Skeletal muscle satellite cell (primary cell): ENCODE measurements around the gene BPIFB3.
"Not testable (repeated sequence)": the region's sequence is repeated elsewhere in the genome, so short reads cannot be mapped to it uniquely, and the experiment has no call there.

Experiments used
- H3K27me3 ChIP-seq: 2 replicates; pipeline ENCODE4 v1.7.0; 2013; ENCODE audit warnings: low read length; ENCODE audit not compliant: control insufficient read depth, insufficient read depth
- H3K36me3 ChIP-seq: 2 replicates; pipeline ENCODE4 v1.7.0; 2013; ENCODE audit warnings: mild to moderate bottlenecking, control low read depth, low read length; ENCODE audit not compliant: insufficient read depth
- H3K4me1 ChIP-seq: 2 replicates; pipeline ENCODE4 v1.7.0; 2013; ENCODE audit warnings: low read length; ENCODE audit not compliant: control insufficient read depth, insufficient read depth
- H3K4me2 ChIP-seq: 2 replicates; pipeline ENCODE4 v1.7.0; 2013; ENCODE audit warnings: mild to moderate bottlenecking, low read length
- H3K4me3 ChIP-seq: 2 replicates; pipeline ENCODE4 v1.7.0; 2013; ENCODE audit warnings: low read length
- H3K9ac ChIP-seq: 2 replicates; pipeline ENCODE4 v1.7.0; 2013; ENCODE audit warnings: mild to moderate bottlenecking, low read depth, low read length, moderate library complexity
- H3K9me3 ChIP-seq: replicated peaks from 2 replicates; pipeline ENCODE4 v1.7.0; 2013; ENCODE audit warnings: mild to moderate bottlenecking, control low read depth, low read length

BPIFB3 gene

GRCh38 chr20:33038243-33038642 is 15.5 kb upstream of the BPIFB3 start:
- no peaks in the 10 kb centered on the region for H3K9me3 ChIP-seq
- no peak overlapping the region for H3K4me3 ChIP-seq
- no peak overlapping the region for H3K4me2 ChIP-seq
- no peaks in the 10 kb centered on the region for H3K4me1 ChIP-seq
- H3K36me3 ChIP-seq: no peaks in the 10 kb centered on the region
- no peak overlapping the region for H3K9ac ChIP-seq
- H3K27me3 ChIP-seq: peaks cover 16% of the 10 kb centered on the region

- Histone ChIP-seq H3K4me1 (no peaks in the 10 kb centered on the region), H3K9ac (no peak overlapping the region), H3K4me2 (no peak overlapping the region), H3K4me3 (no peak overlapping the region), H3K9me3 (no peaks in the 10 kb centered on the region), H3K27me3 (peaks cover 10% of the 10 kb centered on the region), H3K36me3 (no peaks in the 10 kb centered on the region)
Observed at GRCh38 chr20:33042430-33042829, 11.3 kb upstream of the BPIFB3 start.

- H3K36me3 ChIP-seq: no peaks in the 10 kb centered on the region
- H3K4me1 ChIP-seq: no peaks in the 10 kb centered on the region
- peaks cover 5% of the 10 kb centered on the region for H3K27me3 ChIP-seq
- no peak overlapping the region for H3K4me3 ChIP-seq
- no peak overlapping the region for H3K4me2 ChIP-seq
- no peak overlapping the region for H3K9ac ChIP-seq
- no peaks in the 10 kb centered on the region for H3K9me3 ChIP-seq
Observed at GRCh38 chr20:33042983-33043730, 10.5 kb upstream of the BPIFB3 start.

DNA sequence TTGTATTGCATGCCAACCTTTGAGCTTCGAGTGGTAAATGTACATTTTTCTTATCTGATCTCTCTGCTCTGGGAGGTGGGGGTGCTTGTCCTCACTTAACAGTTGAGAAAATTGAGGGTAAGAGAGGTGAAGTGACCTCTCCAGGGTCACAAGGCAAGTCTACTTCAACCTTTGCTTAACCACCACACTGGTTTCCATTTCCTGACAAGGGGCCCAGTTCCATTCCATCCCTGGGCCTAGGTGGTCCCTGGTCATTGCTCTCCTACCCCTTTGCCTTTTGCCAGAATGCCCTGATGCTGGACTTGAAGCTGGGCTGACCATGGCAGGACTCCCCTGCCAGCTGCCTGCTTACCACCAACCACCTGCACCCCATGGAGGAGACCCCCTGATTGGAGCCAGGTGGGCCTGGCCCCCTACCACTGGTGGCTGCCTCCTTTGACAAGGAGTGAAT is 9.9 kb upstream of the BPIFB3 start:
- Histone ChIP-seq H3K4me1 (no peaks in the 10 kb centered on the region), H3K9me3 (no peaks in the 10 kb centered on the region), H3K36me3 (no peaks in the 10 kb centered on the region), H3K27me3 (peaks cover 5% of the 10 kb centered on the region), H3K9ac (no peak overlapping the region), H3K4me3 (no peak overlapping the region), H3K4me2 (no peak overlapping the region)

- H3K4me2 ChIP-seq, H3K4me1 ChIP-seq, H3K4me3 ChIP-seq, H3K36me3 ChIP-seq, H3K9ac ChIP-seq, H3K9me3 ChIP-seq, H3K27me3 ChIP-seq: not testable (repeated sequence)
Observed at GRCh38 chr20:33045129-33045721, 8.5 kb upstream of the BPIFB3 start.

GRCh38 chr20:33046412-33046811 is 7.3 kb upstream of the BPIFB3 start:
- H3K27me3 ChIP-seq: peaks cover 3% of the 10 kb centered on the region
- H3K4me2 ChIP-seq: no peak overlapping the region
- no peak overlapping the region for H3K9ac ChIP-seq
- H3K4me1 ChIP-seq: no peaks in the 10 kb centered on the region
- H3K4me3 ChIP-seq: no peak overlapping the region
- H3K9me3 ChIP-seq: no peaks in the 10 kb centered on the region
- H3K36me3 ChIP-seq: no peaks in the 10 kb centered on the region

- H3K4me2 ChIP-seq: no peak overlapping the region
- H3K36me3 ChIP-seq: no peaks in the 10 kb centered on the region
- peaks cover 20% of the 10 kb centered on the region for H3K27me3 ChIP-seq
- no peaks in the 10 kb centered on the region for H3K4me1 ChIP-seq
- no peak overlapping the region for H3K9ac ChIP-seq
- no peak overlapping the region for H3K4me3 ChIP-seq
- no peaks in the 10 kb centered on the region for H3K9me3 ChIP-seq
Observed at GRCh38 chr20:33051333-33051732, 2.4 kb upstream of the BPIFB3 start.

DNA sequence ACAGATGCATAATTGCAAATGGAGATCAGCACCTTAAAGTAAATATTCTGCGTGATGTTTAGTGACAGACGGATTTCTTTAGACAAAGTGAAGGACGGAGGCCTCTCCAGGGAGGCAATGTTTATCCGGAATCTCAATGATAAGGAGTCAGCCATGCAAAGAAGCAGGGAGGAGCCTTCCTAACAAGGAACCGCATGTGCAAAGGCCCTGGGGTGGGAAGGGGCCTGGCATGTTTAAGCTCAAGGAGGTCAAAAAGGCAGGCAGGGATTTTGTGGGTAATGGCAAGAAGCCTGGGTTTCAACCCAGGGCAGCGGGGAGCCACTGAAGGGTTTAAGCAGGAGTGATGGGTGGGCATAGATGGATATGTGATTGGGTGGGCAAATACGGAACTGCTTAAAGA is 678 bp downstream of the BPIFB3 start:
- no peaks in the 10 kb centered on the region for H3K4me1 ChIP-seq

GRCh38 chr20:33054791-33055190 is 1.1 kb downstream of the BPIFB3 start:
- H3K4me2 ChIP-seq: no peak overlapping the region
- no peaks in the 10 kb centered on the region for H3K36me3 ChIP-seq
- no peaks in the 10 kb centered on the region for H3K9me3 ChIP-seq
- H3K9ac ChIP-seq: no peak overlapping the region
- peaks cover 23% of the 10 kb centered on the region for H3K27me3 ChIP-seq
- H3K4me3 ChIP-seq: no peak overlapping the region
- no peaks in the 10 kb centered on the region for H3K4me1 ChIP-seq

More for the DNA sequence above, 678 bp downstream of the BPIFB3 start:
- no peaks in the 10 kb centered on the region for H3K36me3 ChIP-seq
- no peak overlapping the region for H3K4me2 ChIP-seq
- peaks cover 23% of the 10 kb centered on the region for H3K27me3 ChIP-seq
- H3K9me3 ChIP-seq: no peaks in the 10 kb centered on the region
- H3K9ac ChIP-seq: no peak overlapping the region
- H3K4me3 ChIP-seq: no peak overlapping the region

DNA sequence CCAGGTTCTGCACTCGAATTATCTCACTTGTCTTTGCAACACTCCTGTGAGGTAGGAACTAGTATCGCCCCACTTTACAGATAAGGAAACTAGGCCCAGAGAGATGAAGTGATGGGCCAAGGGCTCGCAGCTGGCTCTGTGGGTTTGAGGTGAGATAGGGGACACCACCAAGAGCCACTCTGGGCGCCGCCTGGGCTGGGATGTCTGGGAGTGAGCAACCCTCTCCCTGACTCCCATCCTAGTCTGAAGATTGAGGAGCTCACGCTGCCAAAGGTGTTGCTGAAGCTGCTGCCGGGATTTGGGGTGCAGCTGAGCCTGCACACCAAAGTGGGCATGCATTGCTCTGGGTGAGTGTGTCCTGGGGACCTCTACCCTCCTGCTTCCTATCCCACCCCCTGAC is 5.4 kb downstream of the BPIFB3 start:
- Histone ChIP-seq H3K9ac (no peak overlapping the region), H3K36me3 (no peaks in the 10 kb centered on the region)

DNA sequence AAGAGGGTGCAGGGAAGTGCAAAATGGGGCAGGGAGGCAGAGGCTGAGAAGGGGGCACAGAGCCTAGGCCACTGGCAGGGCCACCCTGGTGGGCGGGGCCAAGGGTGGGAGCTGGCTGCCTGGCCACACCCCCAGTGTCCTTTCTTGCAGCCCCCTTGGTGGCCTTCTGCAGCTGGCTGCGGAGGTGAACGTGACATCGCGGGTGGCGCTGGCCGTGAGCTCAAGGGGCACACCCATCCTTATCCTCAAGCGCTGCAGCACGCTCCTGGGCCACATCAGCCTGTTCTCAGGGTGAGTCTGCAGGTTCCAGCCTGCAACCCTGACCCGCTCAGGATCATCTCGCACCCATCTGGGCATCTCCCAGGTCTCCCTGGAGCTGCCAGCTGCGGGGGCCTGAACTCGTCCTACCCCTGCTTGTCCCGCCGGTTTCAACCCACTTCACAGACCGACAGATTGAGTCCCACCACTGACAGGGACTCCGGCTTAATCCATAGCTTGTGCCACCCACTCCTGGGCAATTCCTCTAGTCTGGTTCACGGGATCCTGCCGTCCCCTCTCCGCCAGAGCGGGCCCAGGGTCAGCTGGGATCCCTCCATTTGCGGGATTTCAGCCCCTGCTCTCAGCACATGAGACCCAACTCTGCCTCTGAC is 6.2 kb downstream of the BPIFB3 start:
- H3K9ac ChIP-seq: no peak overlapping the region
- no peak overlapping the region for H3K4me3 ChIP-seq
- no peaks in the 10 kb centered on the region for H3K36me3 ChIP-seq
- no peaks in the 10 kb centered on the region for H3K4me1 ChIP-seq
- H3K9me3 ChIP-seq: no peaks in the 10 kb centered on the region
- no peak overlapping the region for H3K4me2 ChIP-seq
- H3K27me3 ChIP-seq: peaks cover 24% of the 10 kb centered on the region

More for the DNA sequence above, 5.4 kb downstream of the BPIFB3 start:
- no peak overlapping the region for H3K4me3 ChIP-seq
- H3K27me3 ChIP-seq: peaks cover 27% of the 10 kb centered on the region
- no peaks in the 10 kb centered on the region for H3K9me3 ChIP-seq
- no peaks in the 10 kb centered on the region for H3K4me1 ChIP-seq
- H3K4me2 ChIP-seq: no peak overlapping the region
